ENCODE results near the gene C20orf204.

Gene C20orf204

DNA sequence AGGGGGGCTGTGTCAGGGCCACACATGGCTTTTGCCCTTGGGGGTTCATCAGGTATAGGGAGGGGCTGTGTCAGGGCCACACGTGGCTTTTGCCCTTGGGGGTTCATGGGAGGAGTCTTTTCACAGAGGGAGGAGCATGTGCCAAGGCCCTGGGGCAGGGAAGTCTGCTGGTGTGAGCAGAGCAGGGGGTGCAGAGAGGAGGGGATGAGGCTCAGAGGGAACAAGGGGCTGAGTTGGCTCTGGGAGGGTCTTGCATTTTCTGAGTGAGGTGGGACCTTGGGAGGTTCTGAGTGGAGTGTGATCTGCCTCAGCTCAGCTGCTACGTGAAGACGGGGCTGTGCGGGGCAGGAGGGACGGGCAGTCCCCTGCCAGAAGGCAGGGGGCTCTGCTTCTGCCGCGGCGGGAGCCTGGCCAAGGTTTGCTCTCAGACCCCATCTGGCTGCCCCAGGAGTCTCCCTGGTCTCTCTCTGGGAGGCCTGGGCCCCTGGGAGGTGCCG, 19.5 kb downstream of the C20orf204 start:
- in situ Hi-C loops (cut with HindIII; ENCODE audit: low sequenced_read_pairs): no loop called here
- H3K4me3 ChIP-seq (ENCODE audit: low read depth, low read length): no peak overlapping the region
- TF ChIP-seq, protein P1, sequence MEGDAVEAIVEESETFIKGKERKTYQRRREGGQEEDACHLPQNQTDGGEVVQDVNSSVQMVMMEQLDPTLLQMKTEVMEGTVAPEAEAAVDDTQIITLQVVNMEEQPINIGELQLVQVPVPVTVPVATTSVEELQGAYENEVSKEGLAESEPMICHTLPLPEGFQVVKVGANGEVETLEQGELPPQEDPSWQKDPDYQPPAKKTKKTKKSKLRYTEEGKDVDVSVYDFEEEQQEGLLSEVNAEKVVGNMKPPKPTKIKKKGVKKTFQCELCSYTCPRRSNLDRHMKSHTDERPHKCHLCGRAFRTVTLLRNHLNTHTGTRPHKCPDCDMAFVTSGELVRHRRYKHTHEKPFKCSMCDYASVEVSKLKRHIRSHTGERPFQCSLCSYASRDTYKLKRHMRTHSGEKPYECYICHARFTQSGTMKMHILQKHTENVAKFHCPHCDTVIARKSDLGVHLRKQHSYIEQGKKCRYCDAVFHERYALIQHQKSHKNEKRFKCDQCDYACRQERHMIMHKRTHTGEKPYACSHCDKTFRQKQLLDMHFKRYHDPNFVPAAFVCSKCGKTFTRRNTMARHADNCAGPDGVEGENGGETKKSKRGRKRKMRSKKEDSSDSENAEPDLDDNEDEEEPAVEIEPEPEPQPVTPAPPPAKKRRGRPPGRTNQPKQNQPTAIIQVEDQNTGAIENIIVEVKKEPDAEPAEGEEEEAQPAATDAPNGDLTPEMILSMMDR (IDR thresholded peaks at IDR 0.05; ENCODE audit: low read depth, low read length): no peak
- no peak for DNase-seq (ENCODE audit: low read depth, low spot score)

DNA sequence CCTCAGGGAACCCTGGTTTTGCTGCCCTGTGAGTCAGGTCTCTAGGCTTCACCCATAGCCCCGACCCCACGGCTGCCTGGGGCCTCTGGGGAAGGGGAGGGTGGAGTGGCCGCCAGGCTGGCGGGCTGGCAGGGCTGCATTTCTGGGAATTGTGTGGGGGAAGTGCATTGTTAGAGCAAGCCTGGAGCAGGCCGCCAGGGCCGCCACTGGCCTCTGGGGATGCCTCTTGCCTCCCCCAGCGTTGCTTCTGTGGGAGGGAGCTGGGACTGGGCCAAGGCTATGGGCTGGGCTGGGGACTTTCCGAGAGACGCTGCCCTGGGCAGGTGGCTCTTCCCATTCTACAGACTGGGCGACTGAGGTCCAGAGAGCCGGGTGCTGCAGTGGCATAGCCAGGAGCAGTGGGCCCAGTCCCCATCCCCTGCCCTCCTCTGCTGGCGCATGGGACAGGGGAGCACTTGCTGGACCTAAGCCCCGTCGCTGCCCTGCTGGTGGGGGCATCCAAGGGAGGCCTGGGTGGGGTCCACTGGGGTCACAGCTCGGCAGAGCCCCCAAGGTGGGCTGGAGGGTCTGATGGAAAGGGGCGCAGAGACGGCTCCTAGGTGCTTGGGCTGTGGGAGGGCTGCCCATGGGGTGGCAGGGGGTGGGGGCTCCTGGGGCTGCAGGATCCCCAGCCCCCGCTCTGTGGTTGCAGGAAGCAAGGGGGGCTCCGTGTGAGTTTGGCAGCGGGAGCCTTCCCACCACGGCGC, 20.1 kb downstream of the C20orf204 start:
- in situ Hi-C loops (cut with HindIII; ENCODE audit: low sequenced_read_pairs): no loop called here
- DNase-seq (ENCODE audit: low read depth, low spot score): no peak
- TF ChIP-seq, protein P1 (IDR thresholded peaks at IDR 0.05; ENCODE audit: low read depth, low read length): no peak
- H3K4me3 ChIP-seq (ENCODE audit: low read depth, low read length): no peak overlapping the region

DNA sequence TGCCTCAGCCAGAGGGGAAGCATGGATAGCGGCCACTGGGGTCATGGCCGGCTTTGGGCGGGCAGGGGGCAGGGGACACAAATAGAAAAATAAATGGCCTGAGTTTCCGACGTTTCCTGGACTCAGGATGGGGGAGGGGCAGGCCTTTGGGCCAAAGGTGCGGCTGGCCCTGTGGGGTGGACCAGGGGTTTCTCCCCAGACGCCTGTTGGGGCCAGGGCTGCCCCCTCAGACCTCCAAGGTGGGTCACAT, 20.6 kb downstream of the C20orf204 start:
- in situ Hi-C loops (cut with HindIII; ENCODE audit: low sequenced_read_pairs): no loop called here
- DNase-seq (ENCODE audit: low read depth, low spot score): no peak
- TF ChIP-seq, protein P1 (IDR thresholded peaks at IDR 0.05; ENCODE audit: low read depth, low read length): no peak
- H3K4me3 ChIP-seq (ENCODE audit: low read depth, low read length): no peak overlapping the region

DNA sequence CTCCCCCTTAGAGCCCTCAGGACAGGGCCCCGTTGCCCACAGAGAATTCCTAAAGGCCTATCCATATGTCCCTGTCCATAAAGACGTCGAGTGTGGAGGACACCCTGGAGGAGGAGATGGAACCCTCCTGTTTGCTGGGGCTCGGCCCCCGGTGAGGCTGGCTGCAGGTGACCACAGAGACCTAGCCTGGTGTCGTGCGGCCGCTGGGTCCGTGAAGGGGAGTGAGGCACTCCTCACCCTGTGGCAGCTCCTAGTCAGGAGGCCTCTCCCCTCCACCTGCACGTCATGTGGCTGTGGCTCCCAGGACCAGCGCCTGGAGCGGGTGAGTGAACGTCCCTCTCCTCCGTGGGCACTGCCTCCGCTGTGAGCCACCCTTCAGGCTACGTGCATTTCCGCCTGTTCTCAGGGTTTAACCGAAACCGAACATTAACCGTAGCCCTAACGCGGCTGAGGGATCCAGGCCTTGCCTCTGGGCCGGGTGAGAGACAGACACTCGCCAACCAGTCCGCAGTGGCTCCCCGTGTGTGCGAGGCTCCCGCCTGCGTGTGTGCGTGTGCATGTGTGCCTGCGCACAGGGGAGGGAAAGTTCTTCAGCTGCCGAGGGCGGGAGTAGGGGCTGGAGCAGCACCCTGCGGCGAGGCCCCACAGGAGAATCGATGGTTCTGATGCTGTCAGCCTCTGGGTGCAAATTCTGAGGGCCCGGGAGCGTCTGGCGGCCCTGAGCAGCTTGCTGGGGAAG, 21.1 kb downstream of the C20orf204 start:
- no peak for DNase-seq (ENCODE audit: low read depth, low spot score)
- in situ Hi-C loops (cut with HindIII; ENCODE audit: low sequenced_read_pairs): no loop called here
- TF ChIP-seq, protein P1 (IDR thresholded peaks at IDR 0.05; ENCODE audit: low read depth, low read length): no peak
- H3K4me3 ChIP-seq (ENCODE audit: low read depth, low read length): no peak overlapping the region

DNA sequence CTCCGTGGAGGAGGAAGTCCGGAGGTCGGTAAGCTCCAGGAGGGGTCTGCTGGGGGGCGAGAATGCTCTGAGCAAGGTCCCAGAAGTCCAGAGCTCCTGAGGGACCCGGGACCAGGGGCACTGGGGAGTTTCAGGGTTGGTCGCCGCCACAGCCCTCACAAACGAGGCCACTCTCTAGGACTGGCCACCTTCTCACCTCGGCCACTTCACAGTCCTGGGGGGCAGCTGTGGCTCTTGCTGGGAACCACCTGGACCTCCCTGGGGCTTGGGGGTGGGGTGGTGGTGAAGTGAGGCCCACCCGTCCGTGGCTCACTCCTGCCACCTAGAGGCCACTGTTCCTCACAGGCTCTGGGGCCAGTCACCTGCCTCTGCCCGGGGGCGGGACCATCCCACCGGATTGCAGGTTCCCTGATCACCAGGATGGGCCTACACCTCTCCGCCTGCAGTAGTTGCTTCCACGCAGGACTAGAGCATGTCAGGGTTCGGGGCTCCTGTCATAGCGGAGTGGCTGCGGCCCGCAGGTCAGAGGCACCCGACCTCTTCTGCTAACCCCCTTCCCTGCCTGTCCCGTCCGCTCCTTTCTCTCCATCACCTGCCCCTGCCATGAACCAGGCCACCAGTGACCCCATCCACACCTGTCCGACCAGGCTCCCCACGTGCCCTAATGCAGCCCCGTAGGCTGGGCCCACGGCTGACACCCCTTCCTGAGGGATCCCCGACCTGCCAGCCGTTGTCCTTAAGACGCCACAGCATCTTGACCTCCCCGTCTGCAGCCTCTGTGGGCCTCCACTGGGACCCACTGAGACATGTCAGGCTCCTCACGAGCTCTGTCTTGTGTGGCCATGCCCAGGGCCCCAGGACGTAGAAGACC, 21.9 kb downstream of the C20orf204 start:
- in situ Hi-C loops (cut with HindIII; ENCODE audit: low sequenced_read_pairs): no loop called here
- TF ChIP-seq, protein P1 (IDR thresholded peaks at IDR 0.05; ENCODE audit: low read depth, low read length): peak; percentile 95
- no peak overlapping the region for H3K4me3 ChIP-seq (ENCODE audit: low read depth, low read length)
- peak; percentile 35 for DNase-seq (ENCODE audit: low read depth, low spot score)

DNA sequence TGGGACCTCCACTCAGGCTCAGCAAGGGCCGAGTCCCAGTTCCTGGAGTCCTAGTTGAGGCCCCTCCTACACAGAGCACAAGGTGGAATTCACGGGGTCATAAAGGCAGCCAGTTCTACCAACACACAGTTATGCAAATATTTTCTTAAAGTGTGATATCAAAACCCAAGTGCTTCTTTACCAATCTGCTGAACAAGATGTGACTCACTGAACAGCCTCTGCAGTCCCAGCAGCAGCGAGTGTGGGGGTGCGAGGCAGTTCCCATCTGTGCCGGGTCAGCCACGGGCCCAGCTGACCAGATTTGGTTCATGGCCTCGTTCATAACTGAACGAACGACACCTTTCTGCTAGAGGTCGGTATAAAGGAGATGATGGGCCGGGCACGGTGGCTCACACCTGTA, 22.6 kb downstream of the C20orf204 start:
- in situ Hi-C loops (cut with HindIII; ENCODE audit: low sequenced_read_pairs): no loop called here
- TF ChIP-seq, protein P1 (IDR thresholded peaks at IDR 0.05; ENCODE audit: low read depth, low read length): no peak
- peak; percentile 22 for DNase-seq (ENCODE audit: low read depth, low spot score)
- no peak overlapping the region for H3K4me3 ChIP-seq (ENCODE audit: low read depth, low read length)
